GM06990 (cell line): ENCODE results near the gene UROC1.

Source experiments
- DNase-seq: peaks from one replicate; pipeline ENCODE4 v3.0.0-alpha.2; 2011; ENCODE audit not compliant: insufficient read length; ENCODE audit errors: extremely low read depth
- H3K27me3 ChIP-seq: replicated peaks from 2 replicates; pipeline ENCODE4 v1.6.0; 2011; ENCODE audit warnings: low read length; ENCODE audit not compliant: control insufficient read depth, insufficient read depth
- H3K36me3 ChIP-seq: 2 replicates; pipeline ENCODE4 v1.5.1; 2011; ENCODE audit warnings: low read length; ENCODE audit not compliant: control insufficient read depth, insufficient read depth
- H3K4me3 ChIP-seq: replicated peaks from 2 replicates; pipeline ENCODE4 v1.5.1; 2011; ENCODE audit warnings: low read depth, mild to moderate bottlenecking, control low read depth, low read length
- CTCF ChIP-seq: IDR thresholded peaks from 2 replicates; pipeline ENCODE4 v1.5.1; 2011; ENCODE audit warnings: low read length, control low read depth, mild to moderate bottlenecking, inconsistent platforms; ENCODE audit not compliant: insufficient read depth, poor library complexity, severe bottlenecking

The UROC1 gene

GRCh38 chr3:126527006-126527405 lies 9.4 kb upstream of the UROC1 start:
- no peak for DNase-seq
- no peaks in the 10 kb centered on the region for H3K36me3 ChIP-seq
- no peak for TF ChIP-seq CTCF
- H3K4me3 ChIP-seq: no peak overlapping the region
- H3K27me3 ChIP-seq: peaks cover 1% of the 10 kb centered on the region; the same call in 1 of the 2 replicates

- no peak for TF ChIP-seq CTCF
- H3K27me3 ChIP-seq: peaks cover 1% of the 10 kb centered on the region; the same call in 1 of the 2 replicates
- H3K36me3 ChIP-seq: no peaks in the 10 kb centered on the region
- no peak for DNase-seq
- H3K4me3 ChIP-seq: no peak overlapping the region
Observed at GRCh38 chr3:126526668-126527005, 9.1 kb upstream of the UROC1 start.

- no peak for TF ChIP-seq CTCF
- Histone ChIP-seq H3K36me3 (no peaks in the 10 kb centered on the region), H3K4me3 (no peak overlapping the region), H3K27me3 (peaks cover 1% of the 10 kb centered on the region; the same call in 1 of the 2 replicates)
- no peak for DNase-seq
Observed at GRCh38 chr3:126525853-126526667, 8.5 kb upstream of the UROC1 start.

GRCh38 chr3:126525091-126525852 lies 7.7 kb upstream of the UROC1 start:
- H3K4me3 ChIP-seq: no peak overlapping the region
- no peak for DNase-seq
- TF ChIP-seq CTCF: no peak
- peaks cover 1% of the 10 kb centered on the region; the same call in 1 of the 2 replicates for H3K27me3 ChIP-seq
- no peaks in the 10 kb centered on the region for H3K36me3 ChIP-seq

- no peak for DNase-seq
- no peak overlapping the region for H3K4me3 ChIP-seq
- no peak for TF ChIP-seq CTCF
- no peaks in the 10 kb centered on the region for H3K36me3 ChIP-seq
- H3K27me3 ChIP-seq: peaks cover 1% of the 10 kb centered on the region; the same call in 1 of the 2 replicates
Observed at GRCh38 chr3:126524429-126524988, 6.9 kb upstream of the UROC1 start.
